ENCODE measurements around the gene KRTAP10-11. TPM values are rescaled to one million over a fixed set of nuclear protein-coding genes. Genes with fewer than 3 reads are reported as not detected.

Gene KRTAP10-11
- polyA plus RNA-seq, 1 of the 3 experiments (the other 2 are of a cell fraction): not detected

DNA sequence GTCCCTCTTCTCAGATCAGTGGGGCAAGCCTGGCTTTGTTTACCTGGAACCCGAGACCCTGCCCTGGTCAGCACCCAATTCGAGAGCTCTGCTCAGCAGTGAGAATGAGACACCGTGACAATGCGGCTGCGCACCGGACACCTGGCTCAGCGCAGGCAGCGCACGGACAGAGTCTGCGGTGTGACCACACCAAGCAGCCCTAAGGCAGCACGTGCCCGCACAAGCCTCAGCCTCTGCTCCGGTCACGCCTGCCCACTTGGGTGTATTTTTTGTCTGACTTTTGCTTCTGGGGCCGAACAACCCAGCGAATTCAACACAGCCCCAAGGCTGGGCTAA is 29.7 kb upstream of the KRTAP10-11 start:
- H3K9ac ChIP-seq: no peak overlapping the region
- no peaks in the 10 kb centered on the region for H3K36me3 ChIP-seq (replicated peaks in 1 of 2; ENCODE audit: control insufficient read depth in 1 of 2, insufficient read depth in 2 of 2, low read length in 1 of 2)
- H3K4me3 ChIP-seq (ENCODE audit: low read depth in 2 of 2, low read length in 1 of 2): no peak overlapping the region
- no peaks in the 10 kb centered on the region for H3K4me1 ChIP-seq (ENCODE audit: control insufficient read depth in 1 of 2, insufficient read depth in 2 of 2, low read depth in 1 of 2, low read length in 1 of 2)
- H3K79me2 ChIP-seq (ENCODE audit: insufficient read depth): no peaks in the 10 kb centered on the region
- H3K27me3 ChIP-seq (ENCODE audit: insufficient read depth): peaks cover 49% of the 10 kb centered on the region
- TF ChIP-seq RXRA (IDR thresholded peaks at IDR 0.05; ENCODE audit: borderline replicate concordance, low read depth) (no peak), RAD21 (IDR thresholded peaks at IDR 0.05; ENCODE audit: low read length) (no peak), RCOR1 (IDR thresholded peaks at IDR 0.05; ENCODE audit: low read length) (no peak)
- no peak for DNase-seq
- no peaks in the 10 kb centered on the region for H3F3A ChIP-seq (replicated peaks; ENCODE audit: insufficient read depth)
- no peak overlapping the region for H3K27ac ChIP-seq (ENCODE audit: low read depth in 2 of 2, low read length in 1 of 2)
- no peaks in the 10 kb centered on the region for H3K9me2 ChIP-seq
- CTCF ChIA-PET: no interaction called here
- H3K9me3 ChIP-seq: peaks cover 8% of the 10 kb centered on the region; the same call in 1 of the 2 replicates
- H2AFZ ChIP-seq (ENCODE audit: low read depth): no peak overlapping the region
- WGBS (ENCODE audit: low lambda C conversion rate): 0% methylated on average over 1 of the region's 16 CpGs
- H3K4me2 ChIP-seq: no peak overlapping the region
- POLR2A ChIA-PET: no interaction called here
- H4K20me1 ChIP-seq (ENCODE audit: insufficient read depth): no peaks in the 10 kb centered on the region

DNA sequence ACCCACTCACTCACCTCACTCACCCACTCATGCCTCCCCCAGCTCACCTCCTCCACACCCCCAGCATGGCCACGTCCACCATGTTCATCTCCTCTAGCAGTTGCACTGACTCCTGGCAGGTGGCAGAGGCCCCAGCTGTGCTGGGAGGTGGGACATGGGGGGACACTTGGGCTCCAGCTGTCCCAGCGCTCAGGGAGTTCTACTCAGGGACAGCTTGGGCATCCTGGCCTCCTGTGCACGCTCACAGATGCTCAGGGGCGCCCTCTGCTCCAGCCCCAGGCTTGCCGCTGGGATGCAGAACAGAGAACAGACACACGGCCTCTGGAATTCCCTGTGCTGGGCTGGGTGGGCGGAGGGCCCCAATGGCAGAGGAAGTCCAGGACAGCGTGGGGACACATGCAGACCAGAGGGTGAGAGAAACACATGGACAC is 29.1 kb upstream of the KRTAP10-11 start:
- Histone ChIP-seq H3K4me1 (ENCODE audit: control insufficient read depth in 1 of 2, insufficient read depth in 2 of 2, low read depth in 1 of 2, low read length in 1 of 2) (no peaks in the 10 kb centered on the region), H3K9me3 (peaks cover 8% of the 10 kb centered on the region; the same call in 1 of the 2 replicates), H3K27ac (ENCODE audit: low read depth in 2 of 2, low read length in 1 of 2) (no peak overlapping the region), H3K4me2 (no peak overlapping the region), H3K4me3 (ENCODE audit: low read depth in 2 of 2, low read length in 1 of 2) (no peak overlapping the region), H3K9me2 (no peaks in the 10 kb centered on the region), H4K20me1 (ENCODE audit: insufficient read depth) (no peaks in the 10 kb centered on the region), H3K27me3 (ENCODE audit: insufficient read depth) (peaks cover 49% of the 10 kb centered on the region), H3F3A (replicated peaks; ENCODE audit: insufficient read depth) (no peaks in the 10 kb centered on the region), H3K79me2 (ENCODE audit: insufficient read depth) (no peaks in the 10 kb centered on the region), H3K36me3 (replicated peaks in 1 of 2; ENCODE audit: control insufficient read depth in 1 of 2, insufficient read depth in 2 of 2, low read length in 1 of 2) (no peaks in the 10 kb centered on the region), H3K9ac (no peak overlapping the region), H2AFZ (ENCODE audit: low read depth) (no peak overlapping the region)
- POLR2A ChIA-PET: no interaction called here
- no peak for DNase-seq
- CTCF ChIA-PET: interaction anchor here (2.8 kb wide), 1 partner anchor 176 kb away, joined by 11 read pairs; no protein-coding TSS in a partner anchor
- 8% methylated on average over 4 of the region's 8 CpGs for WGBS (ENCODE audit: low lambda C conversion rate)
- TF ChIP-seq NRF1 (IDR thresholded peaks at IDR 0.05; ENCODE audit: low read depth, low read length) (no peak), YY1 (IDR thresholded peaks at IDR 0.05; ENCODE audit: low read depth) (no peak), TCF12 (IDR thresholded peaks at IDR 0.05) (no peak)
- TF ChIP-seq, protein P1, sequence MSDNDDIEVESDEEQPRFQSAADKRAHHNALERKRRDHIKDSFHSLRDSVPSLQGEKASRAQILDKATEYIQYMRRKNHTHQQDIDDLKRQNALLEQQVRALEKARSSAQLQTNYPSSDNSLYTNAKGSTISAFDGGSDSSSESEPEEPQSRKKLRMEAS (IDR thresholded peaks at IDR 0.05; ENCODE audit: low read depth): no peak
- TF ChIP-seq, protein P2, sequence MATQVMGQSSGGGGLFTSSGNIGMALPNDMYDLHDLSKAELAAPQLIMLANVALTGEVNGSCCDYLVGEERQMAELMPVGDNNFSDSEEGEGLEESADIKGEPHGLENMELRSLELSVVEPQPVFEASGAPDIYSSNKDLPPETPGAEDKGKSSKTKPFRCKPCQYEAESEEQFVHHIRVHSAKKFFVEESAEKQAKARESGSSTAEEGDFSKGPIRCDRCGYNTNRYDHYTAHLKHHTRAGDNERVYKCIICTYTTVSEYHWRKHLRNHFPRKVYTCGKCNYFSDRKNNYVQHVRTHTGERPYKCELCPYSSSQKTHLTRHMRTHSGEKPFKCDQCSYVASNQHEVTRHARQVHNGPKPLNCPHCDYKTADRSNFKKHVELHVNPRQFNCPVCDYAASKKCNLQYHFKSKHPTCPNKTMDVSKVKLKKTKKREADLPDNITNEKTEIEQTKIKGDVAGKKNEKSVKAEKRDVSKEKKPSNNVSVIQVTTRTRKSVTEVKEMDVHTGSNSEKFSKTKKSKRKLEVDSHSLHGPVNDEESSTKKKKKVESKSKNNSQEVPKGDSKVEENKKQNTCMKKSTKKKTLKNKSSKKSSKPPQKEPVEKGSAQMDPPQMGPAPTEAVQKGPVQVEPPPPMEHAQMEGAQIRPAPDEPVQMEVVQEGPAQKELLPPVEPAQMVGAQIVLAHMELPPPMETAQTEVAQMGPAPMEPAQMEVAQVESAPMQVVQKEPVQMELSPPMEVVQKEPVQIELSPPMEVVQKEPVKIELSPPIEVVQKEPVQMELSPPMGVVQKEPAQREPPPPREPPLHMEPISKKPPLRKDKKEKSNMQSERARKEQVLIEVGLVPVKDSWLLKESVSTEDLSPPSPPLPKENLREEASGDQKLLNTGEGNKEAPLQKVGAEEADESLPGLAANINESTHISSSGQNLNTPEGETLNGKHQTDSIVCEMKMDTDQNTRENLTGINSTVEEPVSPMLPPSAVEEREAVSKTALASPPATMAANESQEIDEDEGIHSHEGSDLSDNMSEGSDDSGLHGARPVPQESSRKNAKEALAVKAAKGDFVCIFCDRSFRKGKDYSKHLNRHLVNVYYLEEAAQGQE (IDR thresholded peaks at IDR 0.05; ENCODE audit: low read depth, low read length): no peak

DNA sequence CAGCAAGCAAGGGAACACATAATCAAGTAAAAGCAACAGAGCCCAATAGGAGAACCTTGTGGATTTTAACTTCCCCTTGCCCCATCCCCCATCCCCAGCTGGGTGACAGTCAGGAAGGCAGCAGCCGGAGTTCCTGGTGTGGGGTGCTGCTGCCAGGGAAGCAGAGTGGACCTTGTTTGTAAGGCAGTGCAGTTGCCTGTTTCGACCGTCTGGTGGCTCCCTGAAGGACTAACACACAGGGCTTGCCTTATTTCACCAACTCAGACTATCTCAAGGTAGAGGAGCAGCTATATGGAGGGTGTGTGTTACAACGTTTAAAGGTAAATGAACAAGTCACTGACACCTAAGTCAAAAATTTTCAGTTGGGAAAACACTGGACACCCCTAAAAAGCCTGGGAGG is 27.7 kb upstream of the KRTAP10-11 start:
- CTCF ChIA-PET: interaction anchor here (2.8 kb wide), 1 partner anchor 175 kb away, joined by 11 read pairs; no protein-coding TSS in a partner anchor
- no peak overlapping the region for H3K9ac ChIP-seq

More for the DNA sequence above, 27.7 kb upstream of the KRTAP10-11 start:
- no peak for TF ChIP-seq NFIC (IDR thresholded peaks at IDR 0.05; ENCODE audit: borderline replicate concordance)
- TF ChIP-seq SMC3 (IDR thresholded peaks at IDR 0.05; ENCODE audit: low read depth, low read length): 0 out of 2 replicates have a peak, but pooled peaks have one; percentile 20
- no peak for TF ChIP-seq YY1 (IDR thresholded peaks at IDR 0.05; ENCODE audit: low read depth)
- TF ChIP-seq CHD2 (IDR thresholded peaks at IDR 0.05; ENCODE audit: low read length, partially characterized antibody): no peak
- Histone ChIP-seq H3K4me2 (no peak overlapping the region), H3K79me2 (ENCODE audit: insufficient read depth) (no peaks in the 10 kb centered on the region), H3K4me1 (ENCODE audit: control insufficient read depth in 1 of 2, insufficient read depth in 2 of 2, low read depth in 1 of 2, low read length in 1 of 2) (no peaks in the 10 kb centered on the region), H3K4me3 (ENCODE audit: low read depth in 2 of 2, low read length in 1 of 2) (no peak overlapping the region), H4K20me1 (ENCODE audit: insufficient read depth) (no peaks in the 10 kb centered on the region), H3F3A (replicated peaks; ENCODE audit: insufficient read depth) (no peaks in the 10 kb centered on the region), H2AFZ (ENCODE audit: low read depth) (no peak overlapping the region), H3K27me3 (ENCODE audit: insufficient read depth) (peaks cover 37% of the 10 kb centered on the region), H3K36me3 (replicated peaks in 1 of 2; ENCODE audit: control insufficient read depth in 1 of 2, insufficient read depth in 2 of 2, low read length in 1 of 2) (peaks cover 0 to 1% of the 10 kb centered on the region in 2 experiments), H3K27ac (ENCODE audit: low read depth in 2 of 2, low read length in 1 of 2) (no peak overlapping the region), H3K9me3 (peaks cover 10% of the 10 kb centered on the region), H3K9me2 (no peaks in the 10 kb centered on the region)
- 4% methylated on average over 4 of the region's 4 CpGs for WGBS (ENCODE audit: low lambda C conversion rate)
- DNase-seq: no peak
- POLR2A ChIA-PET: no interaction called here

All from SK-N-SH (cell line).